Measurements from ENCODE around the gene ITCH.

DNA sequence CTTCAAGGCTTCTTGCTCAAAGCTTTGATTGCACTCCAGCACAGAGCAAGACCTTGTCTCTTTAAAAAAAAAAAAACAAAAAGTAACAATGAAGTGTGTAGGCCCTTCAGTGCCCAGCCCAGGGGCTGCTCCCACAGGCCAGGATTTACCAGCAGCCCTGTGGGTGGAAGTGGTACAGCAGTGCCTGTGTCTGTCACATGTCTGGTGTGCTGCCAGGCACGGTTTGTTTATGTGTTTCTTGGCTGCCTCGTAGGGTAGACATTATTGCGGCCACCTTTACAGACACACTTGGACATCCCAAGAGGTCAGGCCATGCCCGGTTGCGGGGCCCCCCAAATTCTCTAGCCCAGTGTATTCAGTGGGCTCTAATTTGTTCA is 165.8 kb downstream of the ITCH start:
- TF ChIP-seq EZH2 (IDR thresholded peaks at IDR 0.05; ENCODE audit: insufficient read depth, poor library complexity, severe bottlenecking) = no peak
- no peak for TF ChIP-seq EZH2phosphoT487 (IDR thresholded peaks at IDR 0.05; ENCODE audit: insufficient read depth, low read depth)
